KOPT-K1 (cell line): ENCODE data around the gene GATAD2A.

ENCODE experiments used
- H3K27ac ChIP-seq: fragments of 200-600 bp; sonication (generic); 2 replicates; pipeline ENCODE4 v1.5.1; 2016; ENCODE audit warnings: antibody characterized with exemption, mild to moderate bottlenecking, low read depth, low read length; ENCODE audit not compliant: poor library complexity, severe bottlenecking
- H3K36me3 ChIP-seq: fragments of 200-600 bp; sonication (generic); 2 replicates; pipeline ENCODE4 v1.5.1; 2017; ENCODE audit warnings: antibody characterized with exemption, mild to moderate bottlenecking, low read length, moderate library complexity; ENCODE audit not compliant: insufficient read depth
- H3K9me3 ChIP-seq: fragments of 200-600 bp; sonication (generic); 2 replicates; pipeline ENCODE4 v1.5.1; 2017; ENCODE audit warnings: antibody characterized with exemption, low read length, mild to moderate bottlenecking; ENCODE audit not compliant: insufficient read depth, poor library complexity, severe bottlenecking

GATAD2A gene

DNA sequence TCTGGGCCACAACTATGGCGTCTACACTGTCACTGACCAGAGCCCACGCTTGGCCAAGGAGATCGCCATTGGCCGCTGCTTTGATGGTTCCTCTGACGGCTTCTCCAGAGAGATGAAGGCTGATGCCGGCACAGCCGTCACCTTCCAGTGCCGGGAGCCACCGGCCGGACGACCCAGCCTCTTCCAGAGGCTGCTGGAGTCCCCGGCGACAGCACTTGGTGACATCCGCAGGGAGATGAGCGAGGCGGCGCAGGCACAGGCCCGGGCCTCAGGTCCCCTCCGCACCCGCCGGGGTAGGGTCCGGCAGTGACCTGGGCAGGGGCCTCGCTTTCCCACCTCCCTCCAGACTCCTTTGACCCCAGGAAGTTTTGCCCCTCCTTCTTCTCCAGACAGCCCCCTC is 140.2 kb downstream of the GATAD2A start:
- H3K9me3 ChIP-seq: no peaks in the 10 kb centered on the region
- no peak overlapping the region for H3K27ac ChIP-seq
- H3K36me3 ChIP-seq: no peaks in the 10 kb centered on the region

DNA sequence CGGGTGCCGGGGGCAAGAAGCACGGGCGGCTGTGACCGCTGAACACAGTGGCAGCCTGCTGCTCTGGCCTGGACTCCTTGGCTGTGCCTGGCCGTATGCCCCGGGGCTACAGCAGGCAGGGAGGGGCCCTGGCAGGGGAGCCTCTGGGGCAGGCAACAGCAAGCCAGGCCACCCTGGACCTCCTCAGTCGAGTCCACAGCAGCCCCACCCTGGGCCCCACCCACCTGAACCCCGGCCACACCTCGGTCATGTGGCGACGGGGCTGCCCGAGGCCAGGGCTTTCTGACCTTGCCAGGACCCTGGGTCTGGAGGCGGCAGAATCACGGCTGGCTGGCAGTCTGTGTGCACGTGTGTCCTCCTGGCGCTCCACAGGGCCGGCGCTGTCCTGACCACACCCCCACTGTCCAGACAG is 141.3 kb downstream of the GATAD2A start:
- Histone ChIP-seq H3K9me3 (no peaks in the 10 kb centered on the region), H3K27ac (no peak overlapping the region)

DNA sequence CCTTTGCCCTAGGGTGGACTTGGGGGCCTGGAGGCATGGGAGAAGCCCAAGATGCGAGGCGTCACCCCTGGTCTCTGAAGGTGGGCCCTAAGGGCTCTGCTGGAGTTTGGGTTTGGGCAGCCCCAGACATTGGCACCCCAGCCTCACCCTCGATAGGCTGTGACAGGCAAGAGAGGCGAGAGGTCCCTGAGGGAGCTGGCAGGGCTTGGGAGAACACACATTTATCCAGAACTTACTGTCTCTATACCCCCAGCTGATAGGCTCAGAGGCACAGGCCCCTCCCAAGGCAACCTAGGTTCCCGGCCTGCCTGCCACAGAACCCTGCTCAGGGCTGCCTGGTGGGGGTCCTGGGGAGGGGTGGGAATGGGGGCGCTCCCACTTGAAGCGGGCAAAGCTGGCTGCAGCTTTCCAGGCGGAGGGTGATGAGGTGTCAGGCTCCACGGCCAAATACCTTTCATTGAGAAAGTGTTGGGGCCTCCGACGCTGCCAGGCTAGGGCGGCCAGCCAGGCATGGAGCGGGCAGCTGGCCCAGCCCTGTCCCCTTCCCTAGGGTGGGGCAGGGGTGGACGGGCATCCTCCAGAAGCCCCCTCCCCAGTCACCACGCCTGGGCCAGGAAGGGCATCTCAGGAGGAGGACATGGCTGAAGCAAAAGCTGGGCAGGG is 142.3 kb downstream of the GATAD2A start:
- Histone ChIP-seq H3K9me3 (no peaks in the 10 kb centered on the region), H3K27ac (no peak overlapping the region)

More for the DNA sequence above, 141.3 kb downstream of the GATAD2A start:
- H3K36me3 ChIP-seq: no peaks in the 10 kb centered on the region

DNA sequence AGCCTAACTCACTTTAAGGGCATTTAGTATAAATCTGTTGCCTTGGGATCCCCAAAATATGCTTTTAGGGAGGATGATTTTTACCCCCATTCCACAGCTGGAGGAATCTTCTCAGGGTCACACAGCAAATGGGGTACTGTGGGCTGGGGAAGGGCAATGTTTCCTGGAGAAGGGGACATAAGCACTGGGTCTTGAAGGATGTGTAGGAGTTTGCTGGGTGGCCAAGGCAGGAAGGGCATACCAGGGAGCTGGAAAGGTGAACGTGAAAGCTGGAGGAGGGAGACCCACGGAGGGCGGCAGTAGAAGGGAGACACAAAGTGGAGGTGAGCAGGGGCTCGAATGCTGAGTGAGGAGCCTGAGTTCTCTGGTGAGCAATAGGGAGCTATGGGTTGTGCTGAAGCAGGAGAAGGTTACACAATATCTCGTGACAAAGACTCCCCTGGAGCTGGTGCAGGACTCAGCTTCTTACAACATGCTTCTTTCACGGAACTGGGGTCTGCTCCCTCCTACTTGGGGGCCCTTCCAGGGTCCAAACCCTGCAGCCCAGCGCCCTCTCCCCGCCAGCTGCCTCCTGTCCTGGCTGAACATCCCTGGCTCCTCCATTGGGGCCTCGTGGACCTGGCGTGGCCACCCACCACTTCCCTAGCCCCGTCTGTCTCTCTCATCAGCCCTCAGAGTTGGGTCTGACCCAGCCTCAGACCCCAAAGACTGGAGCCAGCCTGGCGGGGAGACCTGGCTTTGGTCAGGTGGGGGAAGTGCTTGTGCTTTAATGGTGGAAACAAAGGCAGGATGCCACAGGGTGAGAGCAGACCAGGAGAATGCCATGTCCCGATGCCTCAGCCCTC is 143.7 kb downstream of the GATAD2A start:
- no peaks in the 10 kb centered on the region for H3K9me3 ChIP-seq
- no peaks in the 10 kb centered on the region for H3K36me3 ChIP-seq
- no peak overlapping the region for H3K27ac ChIP-seq

More for the DNA sequence above, 142.3 kb downstream of the GATAD2A start:
- no peaks in the 10 kb centered on the region for H3K36me3 ChIP-seq

DNA sequence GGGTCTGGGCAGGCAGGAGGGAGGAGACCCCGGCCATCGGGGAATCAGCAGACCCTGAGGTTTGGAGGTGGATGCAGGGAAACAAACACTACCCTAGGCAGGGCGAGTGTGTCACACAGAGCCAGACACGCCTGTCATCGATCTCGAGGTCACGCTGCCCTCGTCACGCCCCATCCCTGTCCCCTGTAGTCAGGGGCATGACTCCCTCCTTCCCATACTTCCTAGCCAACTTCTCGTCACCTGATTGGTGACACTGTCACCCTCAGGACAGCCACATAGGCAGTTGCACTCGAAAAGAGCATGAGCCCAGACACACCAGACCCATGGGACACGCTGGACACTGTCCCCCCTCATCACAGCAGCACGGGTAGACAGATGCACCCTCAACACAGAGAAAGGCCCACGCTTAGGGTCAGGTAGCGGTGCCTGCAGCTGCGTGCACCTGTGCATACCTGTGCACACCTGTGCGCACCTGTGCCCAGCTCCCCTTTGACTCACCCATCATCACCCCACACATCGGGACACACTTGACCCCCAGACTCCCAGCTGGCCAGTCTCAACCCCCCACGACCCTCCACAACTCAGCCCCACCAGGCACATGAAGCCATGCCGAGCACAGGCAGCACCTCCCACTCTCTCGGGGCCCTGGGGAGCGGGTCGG is 144.5 kb downstream of the GATAD2A start:
- Histone ChIP-seq H3K27ac (no peak overlapping the region), H3K36me3 (no peaks in the 10 kb centered on the region), H3K9me3 (no peaks in the 10 kb centered on the region)

DNA sequence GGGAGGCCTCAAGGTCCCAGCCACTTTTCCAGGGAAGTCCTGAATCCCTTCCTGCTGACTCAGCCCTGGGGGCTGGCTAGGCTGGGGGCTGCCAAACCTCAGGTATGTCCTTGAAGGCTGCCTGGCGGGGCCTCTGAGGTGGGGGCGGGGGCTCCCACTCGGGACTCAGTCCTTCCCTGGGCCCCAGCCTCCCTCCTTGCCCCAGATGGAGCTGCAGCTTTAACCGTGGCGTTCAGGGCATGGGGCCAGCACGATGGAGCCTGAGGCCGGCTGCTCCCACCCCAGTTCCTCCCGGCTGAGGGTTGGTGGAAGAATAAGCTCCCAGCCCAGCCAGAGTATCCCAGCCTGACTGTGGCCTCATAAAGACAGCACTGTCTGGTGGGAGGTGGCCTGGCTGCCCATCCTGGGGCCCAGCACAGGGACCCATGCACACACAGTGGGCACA is 145.0 kb downstream of the GATAD2A start:
- no peak overlapping the region for H3K27ac ChIP-seq
- no peaks in the 10 kb centered on the region for H3K36me3 ChIP-seq
- H3K9me3 ChIP-seq: no peaks in the 10 kb centered on the region

DNA sequence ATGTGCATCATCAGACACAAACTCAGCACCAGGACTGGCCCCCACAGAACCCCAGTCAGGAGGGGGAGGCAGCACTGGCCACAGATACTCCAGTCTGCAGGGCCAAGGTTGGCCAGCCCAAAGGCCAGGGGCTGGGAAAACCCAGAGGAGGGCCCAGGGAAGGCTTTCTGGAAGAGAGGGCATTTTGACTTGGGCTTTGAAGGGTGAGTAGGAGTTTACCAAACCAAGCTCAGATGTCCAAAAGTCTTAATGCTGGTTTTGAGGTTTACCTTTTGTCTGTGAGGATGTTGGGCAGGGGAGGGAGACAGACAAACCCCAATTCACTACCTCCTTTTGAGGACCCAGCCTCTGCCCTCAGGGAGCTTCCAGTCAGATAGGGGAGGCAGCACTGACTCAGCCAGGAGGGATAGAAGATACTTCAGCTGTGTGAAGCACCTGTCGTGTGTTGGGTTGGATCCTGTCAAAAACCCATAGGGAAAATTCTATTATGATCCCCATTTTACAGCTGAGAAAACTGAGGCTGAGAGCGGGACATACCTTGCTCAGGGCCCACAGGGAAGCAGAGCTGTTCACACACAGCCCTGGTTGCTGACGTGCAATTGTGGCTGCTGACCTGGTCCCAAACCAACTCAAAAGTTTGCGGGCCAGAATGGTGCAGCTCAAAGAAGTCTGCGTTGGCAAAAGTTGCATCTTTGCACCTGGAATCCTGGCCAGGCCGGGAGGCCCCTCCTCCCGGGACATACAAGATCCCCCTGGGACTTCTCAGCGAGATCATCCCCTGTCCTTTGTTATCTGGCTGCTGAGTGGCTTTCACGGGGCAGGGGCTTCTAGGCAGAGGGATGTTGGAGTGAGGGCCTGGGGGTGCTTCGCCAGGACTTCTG is 145.7 kb downstream of the GATAD2A start:
- H3K27ac ChIP-seq: no peak overlapping the region
- no peaks in the 10 kb centered on the region for H3K9me3 ChIP-seq
- H3K36me3 ChIP-seq: no peaks in the 10 kb centered on the region

DNA sequence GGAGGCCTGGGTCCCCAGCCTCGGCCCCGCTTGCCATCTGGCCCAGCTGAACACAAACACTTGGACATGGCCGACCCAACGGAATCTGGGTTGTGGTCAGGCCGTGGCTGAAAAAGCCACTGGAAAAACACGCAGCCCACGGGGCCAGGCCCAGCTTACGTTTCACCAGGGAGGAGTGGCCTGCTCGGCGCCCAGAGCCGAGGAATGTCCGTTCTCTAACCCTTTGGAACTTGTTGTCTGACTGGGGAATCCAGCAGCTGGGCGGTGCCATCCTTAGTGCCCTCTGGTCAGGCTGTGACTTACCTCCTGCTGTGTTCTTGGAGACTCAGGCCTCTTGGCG is 146.3 kb downstream of the GATAD2A start:
- Histone ChIP-seq H3K27ac (no peak overlapping the region), H3K36me3 (no peaks in the 10 kb centered on the region), H3K9me3 (no peaks in the 10 kb centered on the region)

DNA sequence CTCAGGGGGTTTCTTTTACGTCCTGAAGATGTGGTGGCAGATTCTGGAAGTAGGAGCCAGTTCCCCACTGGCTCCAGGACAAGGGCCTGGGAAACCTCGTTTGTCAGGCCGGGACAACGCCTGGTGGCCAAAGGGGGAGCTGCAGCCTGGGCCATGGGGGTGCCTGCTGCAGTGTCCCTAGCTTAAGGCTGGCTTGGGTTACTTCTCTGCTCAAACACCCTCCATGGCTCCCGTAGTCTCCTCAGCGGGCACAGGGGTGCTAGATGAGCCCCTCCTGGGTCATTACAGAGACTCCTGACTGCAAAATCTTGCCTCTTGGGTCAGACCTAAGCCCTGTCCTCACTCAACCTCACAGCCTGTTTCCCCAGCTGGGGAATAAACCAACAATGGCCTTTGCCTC is 147.3 kb downstream of the GATAD2A start:
- Histone ChIP-seq H3K9me3 (no peaks in the 10 kb centered on the region), H3K27ac (no peak overlapping the region), H3K36me3 (no peaks in the 10 kb centered on the region)

DNA sequence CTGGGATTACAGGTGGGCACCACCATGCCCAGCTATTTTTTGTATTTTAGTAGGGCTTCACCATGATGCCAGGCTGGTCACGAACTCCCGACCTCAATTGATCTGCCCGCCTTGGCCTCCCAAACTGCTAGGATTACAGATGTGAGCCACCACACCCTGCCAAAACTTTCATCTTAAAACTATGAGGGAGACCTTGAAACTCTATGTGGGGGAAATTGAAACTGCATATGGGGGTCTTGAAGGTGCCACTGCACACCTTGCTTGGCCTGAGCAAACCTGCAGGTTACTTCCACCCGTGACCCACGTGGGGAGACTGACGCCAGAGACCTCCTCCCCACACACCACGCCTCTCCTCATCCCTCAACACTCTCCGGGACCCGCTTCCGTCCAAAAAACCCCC is 148.2 kb downstream of the GATAD2A start:
- Histone ChIP-seq H3K9me3 (no peaks in the 10 kb centered on the region), H3K27ac (no peak overlapping the region), H3K36me3 (no peaks in the 10 kb centered on the region)

DNA sequence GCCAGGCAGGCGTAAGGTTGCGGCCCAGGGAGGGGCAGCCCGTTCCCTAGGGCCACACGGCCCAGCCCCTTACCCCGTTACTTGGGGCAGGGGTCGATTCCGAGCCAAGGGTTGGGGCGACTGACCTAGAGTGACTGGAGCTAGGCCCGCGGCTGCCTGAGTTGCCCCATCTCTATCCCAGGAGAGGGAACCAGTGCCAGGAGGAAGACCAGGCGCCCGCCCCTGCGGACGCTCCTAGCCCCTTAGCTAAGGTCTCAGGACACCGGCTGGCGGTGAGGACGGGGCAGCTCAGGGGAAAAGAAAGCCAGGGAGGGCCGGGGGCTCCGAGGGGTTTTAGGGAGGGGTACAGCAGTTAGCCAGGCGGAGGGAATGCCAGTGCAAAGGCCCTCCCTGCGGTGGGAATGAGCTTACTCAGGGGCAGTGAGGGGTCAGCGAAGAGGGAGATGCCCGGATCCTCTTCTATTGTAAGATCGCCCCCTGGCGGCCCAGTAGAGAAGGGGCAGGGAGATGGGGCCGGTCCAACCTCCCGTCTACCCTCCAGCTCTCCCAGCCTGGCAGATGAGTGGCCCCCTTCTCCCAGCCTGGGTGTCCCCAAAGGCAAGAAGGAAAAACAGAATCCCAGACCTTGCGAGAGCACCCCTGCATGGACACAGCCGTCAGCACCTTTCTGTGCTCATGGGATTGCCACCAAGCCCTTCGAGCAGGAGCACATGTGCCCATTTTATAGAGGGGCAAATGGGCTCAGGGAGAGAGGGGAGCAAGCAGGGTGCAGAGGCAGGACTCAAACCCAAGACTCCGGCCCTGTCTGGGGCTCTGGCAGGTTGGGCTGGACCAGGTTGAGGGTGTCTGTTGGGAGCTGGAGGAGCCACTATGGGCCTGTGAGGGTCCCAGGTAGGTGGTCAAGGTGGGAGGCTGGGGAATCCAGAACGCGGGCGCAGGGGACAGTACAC is 148.9 kb downstream of the GATAD2A start:
- Histone ChIP-seq H3K9me3 (no peaks in the 10 kb centered on the region), H3K27ac (no peak overlapping the region), H3K36me3 (no peaks in the 10 kb centered on the region)

DNA sequence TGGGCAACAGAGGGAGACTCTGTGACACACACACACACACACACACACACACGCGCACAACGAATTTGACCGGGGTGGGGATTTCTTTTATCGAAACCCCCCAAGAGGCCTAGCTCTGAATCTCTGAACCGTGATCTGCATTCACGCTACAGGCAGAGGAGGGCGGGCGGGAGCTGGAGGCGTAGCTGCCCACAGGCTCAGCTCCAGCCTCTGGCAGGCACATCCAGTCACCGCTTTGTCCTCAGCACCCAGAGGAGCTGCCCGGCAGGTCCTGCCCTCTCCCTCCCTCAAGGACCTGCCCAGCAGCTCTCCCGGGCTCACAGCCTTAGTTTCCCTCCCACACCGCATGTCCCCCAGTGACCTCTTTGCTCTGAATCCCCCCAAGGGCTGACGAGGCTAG is 152.6 kb downstream of the GATAD2A start:
- no peaks in the 10 kb centered on the region for H3K9me3 ChIP-seq
- H3K27ac ChIP-seq: no peak overlapping the region
- peaks cover 13% of the 10 kb centered on the region; the same call in 1 of the 2 replicates for H3K36me3 ChIP-seq
